ENCODE data around the gene THADA. TPM values are rescaled to one million over a fixed set of nuclear protein-coding genes. Genes with fewer than 3 reads are reported as not detected.

The THADA gene
- 19.1 TPM for polyA plus RNA-seq (2012; ENCODE audit: insufficient read length, low read depth)

GRCh38 chr2:43595603-43596412 lies at the start of gene THADA:
THADA (minus strand) TSS chr2:43596038; CDS start chr2:43592392, 3,646 bp downstream.
- peak; percentile 75 for TF ChIP-seq FOXP2 (optimal IDR thresholded peaks at IDR 0.05; ENCODE audit: borderline replicate concordance, extremely low read depth, extremely low read length, insufficient read depth)
- peak; percentile 99 for TF ChIP-seq POLR2AphosphoS5 (IDR thresholded peaks at IDR 0.05; ENCODE audit: low read depth, low read length)
- no peak; the same call in none of the 2 replicates for TF ChIP-seq TAF1 (IDR thresholded peaks at IDR 0.05; ENCODE audit: borderline replicate concordance, insufficient read depth, low read length)
- peak; percentile 78 for TF ChIP-seq SIN3A (IDR thresholded peaks at IDR 0.05; ENCODE audit: borderline replicate concordance, insufficient read depth, low read length)
- peak in 1 of 2 experiments; percentile 59; a peak in 2 of 4 replicates for TF ChIP-seq REST (IDR thresholded peaks at IDR 0.05; ENCODE audit: insufficient read depth in 1 of 2, low read depth in 2 of 2, low read length in 2 of 2)

GRCh38 chr2:43643680-43644079 lies 47.8 kb upstream of the THADA start:
- TF ChIP-seq POLR2AphosphoS5 (IDR thresholded peaks at IDR 0.05; ENCODE audit: low read depth, low read length), result no peak
- no peak for TF ChIP-seq SIN3A (IDR thresholded peaks at IDR 0.05; ENCODE audit: borderline replicate concordance, insufficient read depth, low read length)
- no peak for TF ChIP-seq REST (IDR thresholded peaks at IDR 0.05; ENCODE audit: insufficient read depth in 1 of 2, low read depth in 2 of 2, low read length in 2 of 2)
- TF ChIP-seq TAF1 (IDR thresholded peaks at IDR 0.05; ENCODE audit: borderline replicate concordance, insufficient read depth, low read length), result no peak
- no peak for TF ChIP-seq FOXP2 (optimal IDR thresholded peaks at IDR 0.05; ENCODE audit: borderline replicate concordance, extremely low read depth, extremely low read length, insufficient read depth)

- TF ChIP-seq FOXP2 (optimal IDR thresholded peaks at IDR 0.05; ENCODE audit: borderline replicate concordance, extremely low read depth, extremely low read length, insufficient read depth) (no peak), SIN3A (IDR thresholded peaks at IDR 0.05; ENCODE audit: borderline replicate concordance, insufficient read depth, low read length) (no peak), POLR2AphosphoS5 (IDR thresholded peaks at IDR 0.05; ENCODE audit: low read depth, low read length) (no peak)
Observed at GRCh38 chr2:43642363-43642762, 46.5 kb upstream of the THADA start.

GRCh38 chr2:43637030-43637803 lies 41.4 kb upstream of the THADA start, which contains the start of gene PLEKHH2:
PLEKHH2 (plus strand) TSS chr2:43637260; CDS start chr2:43644674, 7,414 bp downstream.
- TF ChIP-seq REST (IDR thresholded peaks at IDR 0.05; ENCODE audit: insufficient read depth in 1 of 2, low read depth in 2 of 2, low read length in 2 of 2) (no peak), POLR2AphosphoS5 (IDR thresholded peaks at IDR 0.05; ENCODE audit: low read depth, low read length) (0 out of 2 replicates have a peak, but pooled peaks have one; percentile 33), TAF1 (IDR thresholded peaks at IDR 0.05; ENCODE audit: borderline replicate concordance, insufficient read depth, low read length) (no peak), SIN3A (IDR thresholded peaks at IDR 0.05; ENCODE audit: borderline replicate concordance, insufficient read depth, low read length) (0 out of 2 replicates have a peak, but pooled peaks have one; percentile 6)

- TF ChIP-seq SIN3A (IDR thresholded peaks at IDR 0.05; ENCODE audit: borderline replicate concordance, insufficient read depth, low read length) (no peak), REST (IDR thresholded peaks at IDR 0.05; ENCODE audit: insufficient read depth in 1 of 2, low read depth in 2 of 2, low read length in 2 of 2) (no peak), FOXP2 (optimal IDR thresholded peaks at IDR 0.05; ENCODE audit: borderline replicate concordance, extremely low read depth, extremely low read length, insufficient read depth) (no peak), POLR2AphosphoS5 (IDR thresholded peaks at IDR 0.05; ENCODE audit: low read depth, low read length) (no peak), TAF1 (IDR thresholded peaks at IDR 0.05; ENCODE audit: borderline replicate concordance, insufficient read depth, low read length) (no peak)
Observed at GRCh38 chr2:43636621-43637020, 40.8 kb upstream of the THADA start.
